ENCODE results near the gene KIF26B.
"Not testable (repeated sequence)": the region's sequence is repeated elsewhere in the genome, so short reads cannot be mapped to it uniquely, and the experiment has no call there.

The KIF26B gene

DNA sequence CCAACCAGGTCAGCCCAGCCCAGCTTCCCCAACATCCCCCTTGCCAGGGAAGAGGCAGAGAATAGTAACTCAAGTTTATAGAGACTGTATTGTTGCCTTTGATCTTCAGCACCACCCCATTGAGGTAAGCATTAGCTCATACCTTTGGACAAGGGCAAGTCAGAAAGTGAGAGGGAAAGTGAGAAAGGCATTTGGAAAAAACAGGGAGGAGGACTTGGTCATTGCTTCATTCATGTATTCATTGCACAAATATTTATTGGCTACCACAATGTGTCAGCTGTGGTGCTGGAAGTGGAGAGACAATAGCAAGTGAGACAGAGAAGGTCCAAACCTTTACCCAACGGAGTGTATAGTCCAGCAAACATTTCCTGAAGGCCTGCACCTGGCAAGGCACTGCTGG is 561.2 kb downstream of the KIF26B start:
- no peak for DNase-seq

- no peak for DNase-seq
Observed at GRCh38 chr1:245716561-245716960, 561.8 kb downstream of the KIF26B start.

- DNase-seq: no peak
Observed at GRCh38 chr1:245717611-245718010, 562.8 kb downstream of the KIF26B start.

DNA sequence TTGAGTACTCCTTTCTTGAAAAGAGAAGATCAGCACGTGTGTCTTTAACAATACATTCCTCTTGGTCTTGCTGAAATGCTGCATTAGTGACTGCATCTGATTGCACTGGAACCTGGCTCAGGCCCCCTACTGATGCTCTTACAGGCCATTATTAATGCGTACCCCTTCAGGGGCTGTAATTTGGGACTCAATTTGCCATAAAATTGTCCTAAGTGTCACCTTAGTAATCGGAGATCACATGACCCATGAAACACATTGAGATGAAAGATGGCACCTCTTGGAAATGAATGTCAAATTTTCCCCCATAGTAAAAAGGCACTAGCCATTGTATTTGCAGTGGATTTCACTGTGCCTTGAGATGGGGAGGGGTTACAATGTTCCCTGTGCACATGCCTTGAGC is 563.3 kb downstream of the KIF26B start:
- no peak for DNase-seq

GRCh38 chr1:245718951-245719350 is 564.2 kb downstream of the KIF26B start:
- DNase-seq: no peak

DNA sequence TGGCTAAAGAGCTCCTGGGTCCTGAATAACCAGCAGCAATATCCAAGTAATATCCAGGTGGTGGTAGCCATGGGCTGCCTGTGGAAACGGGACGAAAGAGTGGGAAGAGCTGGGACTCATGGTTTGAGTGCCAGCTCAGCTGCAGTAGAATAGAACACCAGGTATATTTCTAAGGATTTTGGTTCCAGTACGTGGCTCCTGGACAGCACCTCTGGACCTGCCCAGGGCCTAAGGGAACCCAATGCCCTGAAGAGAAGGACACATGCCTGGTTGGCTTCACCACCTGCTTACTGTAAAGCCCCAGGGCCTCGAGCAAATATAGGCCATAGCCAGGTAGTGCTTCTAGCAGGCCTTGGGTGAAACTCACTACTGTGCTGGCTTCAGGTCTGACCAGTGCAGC is 566.7 kb downstream of the KIF26B start:
- DNase-seq: no peak

- not testable (repeated sequence) for DNase-seq
Observed at GRCh38 chr1:245728035-245728434, 573.2 kb downstream of the KIF26B start.

- no peak for DNase-seq
Observed at GRCh38 chr1:245730801-245731200, 576.0 kb downstream of the KIF26B start.

- not testable (repeated sequence) for DNase-seq
Observed at GRCh38 chr1:245740336-245740735, 585.6 kb downstream of the KIF26B start.

- no peak for DNase-seq
Observed at GRCh38 chr1:245742896-245743295, 588.1 kb downstream of the KIF26B start.

DNA sequence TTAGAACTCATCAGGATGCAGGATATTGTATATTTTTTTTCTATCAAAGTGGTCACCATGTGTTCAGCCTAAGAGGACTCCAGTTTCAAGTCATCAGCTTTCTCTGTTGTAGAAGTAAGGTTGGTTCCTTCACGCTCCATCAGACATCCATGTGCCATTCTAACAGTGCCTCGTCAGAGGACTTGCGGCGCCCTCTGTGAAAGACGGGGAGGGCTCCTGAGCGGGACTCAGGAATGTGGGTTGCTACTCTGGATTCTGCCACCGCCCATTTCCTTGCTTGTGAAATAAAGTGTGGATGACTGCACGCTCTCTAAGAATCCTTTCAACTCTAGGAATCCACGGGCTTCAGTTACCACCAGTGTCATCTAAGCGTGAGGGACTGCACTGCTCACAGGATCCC is 593.5 kb downstream of the KIF26B start:
- DNase-seq: no peak

DNA sequence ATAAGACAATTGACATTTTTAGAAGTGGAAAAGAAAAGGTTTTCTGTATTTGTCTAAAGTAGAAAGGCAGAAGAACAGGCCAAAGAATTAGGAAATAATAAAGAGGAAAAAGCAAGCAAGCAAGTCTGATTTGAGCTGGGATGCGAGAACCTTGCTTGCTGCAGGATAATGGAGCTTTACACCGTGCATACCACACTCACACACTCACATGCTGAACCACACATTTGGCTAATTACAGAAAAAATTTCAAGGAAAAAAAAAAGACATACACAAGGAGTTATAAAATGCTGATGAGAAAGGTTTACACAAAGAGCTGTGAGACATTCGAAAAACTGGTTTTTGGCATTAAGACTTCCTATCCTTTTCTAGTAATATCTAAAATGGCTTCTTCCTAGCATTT is 593.9 kb downstream of the KIF26B start:
- no peak for DNase-seq

DNA sequence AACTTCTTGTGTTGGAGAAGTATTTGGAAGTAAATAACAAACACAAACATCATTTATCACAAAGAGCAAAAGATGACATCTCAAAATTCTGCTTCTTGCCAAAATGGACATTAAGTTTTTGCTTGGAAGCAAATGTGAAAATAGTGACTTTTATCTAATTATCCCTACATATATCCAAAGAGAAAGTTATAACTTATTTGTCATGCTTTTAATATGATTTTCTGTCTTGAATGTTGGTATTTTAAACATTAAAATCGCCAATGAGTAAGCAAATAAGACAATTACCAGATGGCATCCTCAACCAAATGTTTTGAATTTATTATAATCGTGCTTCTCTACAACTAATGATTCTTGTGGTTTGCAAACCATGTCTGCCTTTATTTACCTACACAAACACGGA is 594.3 kb downstream of the KIF26B start:
- no peak for DNase-seq

DNA sequence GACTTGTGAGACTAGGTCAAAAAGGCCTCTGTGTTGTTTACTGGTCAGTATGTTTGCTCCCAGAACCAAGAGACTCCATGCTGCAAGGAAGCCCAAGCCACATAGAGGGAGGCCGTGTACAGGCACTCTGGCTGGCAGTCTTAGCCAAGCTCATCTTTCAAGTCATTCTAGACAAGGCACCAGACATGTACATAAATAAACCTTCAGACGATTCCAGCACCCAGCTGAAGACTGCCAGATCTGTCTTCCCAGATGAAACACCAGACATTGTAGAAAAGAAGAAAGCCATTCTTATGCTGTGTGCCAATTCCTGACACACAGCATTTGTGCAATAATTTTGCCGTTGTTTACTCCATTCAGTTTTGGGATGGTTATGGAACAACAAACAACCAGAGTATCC is 595.5 kb downstream of the KIF26B start:
- no peak for DNase-seq

DNA sequence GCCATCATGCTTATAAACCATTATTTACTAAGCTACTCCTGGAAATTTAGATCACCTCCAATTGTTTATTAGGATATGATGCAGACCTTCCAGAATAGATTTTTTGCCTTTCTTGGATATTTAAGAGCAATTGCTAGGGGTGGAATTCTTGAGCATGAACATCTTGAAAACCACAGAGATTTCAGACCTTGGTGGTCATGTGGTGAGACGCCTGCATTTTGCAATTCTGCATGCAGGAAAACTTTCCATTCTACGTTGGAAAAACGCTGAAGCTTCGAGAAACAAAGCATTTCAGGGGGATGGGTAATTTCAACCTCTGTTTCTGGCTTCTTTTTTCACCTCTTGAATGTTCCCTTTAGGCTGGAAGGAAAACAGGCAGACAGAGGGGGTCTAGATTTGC is 596.3 kb downstream of the KIF26B start:
- DNase-seq: no peak

- no peak for DNase-seq
Observed at GRCh38 chr1:245751726-245752470, 597.1 kb downstream of the KIF26B start.

DNA sequence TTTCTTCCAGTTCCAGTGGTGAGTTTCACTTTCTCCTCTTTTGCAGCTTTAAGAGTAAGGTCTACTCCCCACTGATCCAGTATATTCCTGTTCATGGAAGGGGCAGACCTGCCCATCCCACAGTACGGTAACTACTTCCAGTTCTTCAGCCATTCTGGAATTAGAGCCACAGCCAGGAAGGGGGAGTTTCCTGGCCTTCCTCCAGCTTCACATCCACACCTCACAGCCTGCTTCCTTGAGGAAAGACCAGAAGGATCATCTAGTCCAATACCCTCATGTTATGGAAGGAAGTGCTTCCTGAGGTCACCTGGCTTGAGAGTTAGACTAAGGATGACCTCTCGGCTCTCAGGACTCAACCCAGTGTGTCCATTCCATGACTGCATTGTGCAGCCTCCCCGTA is 597.8 kb downstream of the KIF26B start:
- DNase-seq: no peak

DNA sequence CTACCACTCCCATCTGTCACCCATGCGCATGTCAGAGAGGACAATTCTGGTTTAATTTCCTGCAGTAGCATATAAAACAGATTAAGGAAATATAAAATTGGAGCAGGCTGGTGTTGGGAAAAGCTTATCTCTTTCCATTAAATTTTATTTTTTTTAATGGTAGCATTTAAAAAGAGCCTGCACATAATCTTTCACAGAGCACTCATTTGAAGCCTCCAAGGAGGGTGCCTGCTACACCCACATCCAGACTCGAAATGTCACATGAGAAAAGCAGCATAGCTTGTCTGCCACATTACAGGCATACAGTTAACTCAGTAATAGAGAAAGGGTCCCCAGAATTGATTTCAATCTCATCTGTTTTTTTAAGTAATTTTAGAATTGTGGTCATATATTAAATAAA is 599.0 kb downstream of the KIF26B start:
- no peak for DNase-seq

DNA sequence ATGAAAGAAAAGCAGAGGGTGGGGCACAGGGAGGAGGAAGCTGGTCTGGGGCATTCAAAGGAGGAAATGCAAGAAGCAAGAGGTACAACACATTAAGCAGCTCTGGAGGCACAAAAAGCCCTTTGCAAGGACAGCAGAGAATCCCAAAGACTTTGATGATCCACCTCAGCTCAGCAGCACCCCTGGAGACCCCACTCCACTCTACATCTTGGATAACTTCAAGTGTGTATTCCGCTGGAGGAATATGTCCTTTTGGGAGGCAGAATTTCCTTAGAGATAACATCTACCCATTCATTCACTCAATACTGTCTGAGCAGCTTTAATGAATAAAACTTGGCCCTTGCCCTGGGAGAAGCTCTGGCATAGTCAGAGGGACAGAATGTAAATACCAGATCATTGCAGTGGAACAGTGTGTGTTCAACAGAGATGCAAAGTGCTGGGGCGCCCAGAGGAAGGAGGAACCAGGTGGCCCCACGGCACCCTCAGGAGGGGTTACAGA is 599.7 kb downstream of the KIF26B start:
- no peak for DNase-seq
